Measurements from ENCODE around the gene FBXW7. TPM values are rescaled to one million over a fixed set of nuclear protein-coding genes. Genes with fewer than 3 reads are reported as not detected.

FBXW7 gene
- polyA plus RNA-seq, 1 donor from 2014 or later = 55.7 TPM

GRCh38 chr4:152385551-152385950 lies 150.3 kb downstream of the FBXW7 start:
- no peak overlapping the region for H2AFZ ChIP-seq (ENCODE audit: low read depth, low read length)
- no peaks in the 10 kb centered on the region for H3K9me3 ChIP-seq (ENCODE audit: low read length)
- no peaks in the 10 kb centered on the region for H3F3A ChIP-seq (ENCODE audit: insufficient read depth, low read length, poor library complexity, severe bottlenecking)
- H3K27ac ChIP-seq (ENCODE audit: low read length) = no peak overlapping the region
- TF ChIP-seq REST (IDR thresholded peaks at IDR 0.05; ENCODE audit: borderline replicate concordance) (no peak), TAF1 (IDR thresholded peaks at IDR 0.05; ENCODE audit: low read depth) (no peak), EP300 (conservative IDR thresholded peaks at IDR 0.05; ENCODE audit: poor library complexity, severe bottlenecking) (no peak), SMC3 (conservative IDR thresholded peaks at IDR 0.05; ENCODE audit: poor library complexity) (peak; percentile 72), RAD21 (conservative IDR thresholded peaks at IDR 0.05) (peak; percentile 71), CTCF (IDR thresholded peaks at IDR 0.05; ENCODE audit: poor library complexity, severe bottlenecking) (peak; percentile 73), MXI1 (conservative IDR thresholded peaks at IDR 0.05; ENCODE audit: poor library complexity, severe bottlenecking) (no peak), EZH2 (IDR thresholded peaks at IDR 0.05; ENCODE audit: borderline replicate concordance, insufficient read depth, low read length, poor library complexity, severe bottlenecking) (no peak), POLR2AphosphoS5 (IDR thresholded peaks at IDR 0.05) (no peak)
- H3K9me2 ChIP-seq (ENCODE audit: insufficient read depth, low read length) = no peaks in the 10 kb centered on the region
- H3K36me3 ChIP-seq (ENCODE audit: insufficient read depth, low read length) = no peaks in the 10 kb centered on the region
- H3K4me2 ChIP-seq (ENCODE audit: low read length) = no peak overlapping the region
- no peaks in the 10 kb centered on the region for H4K20me1 ChIP-seq (ENCODE audit: insufficient read depth)
- no peaks in the 10 kb centered on the region for H3K27me3 ChIP-seq (ENCODE audit: insufficient read depth, low read depth, low read length)
- H3K4me3 ChIP-seq (ENCODE audit: low read length) = no peak overlapping the region
- H3K79me2 ChIP-seq (replicated peaks; ENCODE audit: insufficient read depth, low read length) = peaks cover 4% of the 10 kb centered on the region
- no peak overlapping the region for H3K9ac ChIP-seq (ENCODE audit: low read length)

GRCh38 chr4:152382057-152382785 lies 153.7 kb downstream of the FBXW7 start:
- Histone ChIP-seq H3K79me2 (replicated peaks; ENCODE audit: insufficient read depth, low read length) (peaks cover 4% of the 10 kb centered on the region), H3K36me3 (ENCODE audit: insufficient read depth, low read length) (no peaks in the 10 kb centered on the region), H3K27me3 (ENCODE audit: insufficient read depth, low read depth, low read length) (no peaks in the 10 kb centered on the region), H3K27ac (ENCODE audit: low read length) (no peak overlapping the region), H3F3A (ENCODE audit: insufficient read depth, low read length, poor library complexity, severe bottlenecking) (no peaks in the 10 kb centered on the region), H3K9me2 (ENCODE audit: insufficient read depth, low read length) (no peaks in the 10 kb centered on the region), H2AFZ (ENCODE audit: low read depth, low read length) (no peak overlapping the region), H4K20me1 (ENCODE audit: insufficient read depth) (no peaks in the 10 kb centered on the region), H3K9ac (ENCODE audit: low read length) (no peak overlapping the region), H3K4me2 (ENCODE audit: low read length) (no peak overlapping the region), H3K4me3 (ENCODE audit: low read length) (no peak overlapping the region), H3K9me3 (ENCODE audit: low read length) (no peaks in the 10 kb centered on the region)
- TF ChIP-seq REST (IDR thresholded peaks at IDR 0.05; ENCODE audit: borderline replicate concordance) (no peak), CTCF (IDR thresholded peaks at IDR 0.05; ENCODE audit: poor library complexity, severe bottlenecking) (no peak), MXI1 (conservative IDR thresholded peaks at IDR 0.05; ENCODE audit: poor library complexity, severe bottlenecking) (no peak), RAD21 (conservative IDR thresholded peaks at IDR 0.05) (no peak), TAF1 (IDR thresholded peaks at IDR 0.05; ENCODE audit: low read depth) (no peak), EZH2 (IDR thresholded peaks at IDR 0.05; ENCODE audit: borderline replicate concordance, insufficient read depth, low read length, poor library complexity, severe bottlenecking) (no peak), SMC3 (conservative IDR thresholded peaks at IDR 0.05; ENCODE audit: poor library complexity) (no peak), POLR2AphosphoS5 (IDR thresholded peaks at IDR 0.05) (no peak), EP300 (conservative IDR thresholded peaks at IDR 0.05; ENCODE audit: poor library complexity, severe bottlenecking) (no peak)

Measured in neural cell (in vitro differentiated cells).